Brain microvascular endothelial cell (primary cell): Measurements from ENCODE around the gene SPATA22.

Source experiments
- DNase-seq: peaks from one replicate; pipeline ENCODE4 v3.0.0-alpha.2; 2020
- H3K27ac ChIP-seq: fragments of 250-450 bp; sonication (Bioruptor Pico); 2 replicates; pipeline ENCODE4 v1.5.1; 2020; ENCODE audit warnings: mild to moderate bottlenecking, moderate library complexity
- H3K27me3 ChIP-seq: fragments of 250-450 bp; sonication (Bioruptor Pico); replicated peaks from 2 replicates; pipeline ENCODE4 v1.5.1; 2020; ENCODE audit warnings: mild to moderate bottlenecking
- H3K36me3 ChIP-seq: fragments of 250-450 bp; sonication (Bioruptor Pico); replicated peaks from 2 replicates; pipeline ENCODE4 v1.5.1; 2020; ENCODE audit warnings: mild to moderate bottlenecking
- H3K4me3 ChIP-seq: 2 replicates; pipeline ENCODE4 v1.5.1; 2011; ENCODE audit warnings: low read depth, mild to moderate bottlenecking, control low read depth, low read length, moderate library complexity
- CTCF ChIP-seq: IDR thresholded peaks from 2 replicates; pipeline ENCODE4 v1.5.1; 2011; ENCODE audit warnings: low read depth, mild to moderate bottlenecking, moderate library complexity, low read length, control low read depth, inconsistent platforms; ENCODE audit errors: missing control alignments
- in situ Hi-C: cut with HindIII; loops from 2 replicates; pipeline ENCODE4 v1.10.0; 2017; ENCODE audit warnings: low sequenced_read_pairs, low pct_ligation_motif_present

Gene SPATA22

GRCh38 chr17:3511852-3512504 is 40.4 kb upstream of the SPATA22 start:
- Histone ChIP-seq H3K27ac (no peak overlapping the region), H3K36me3 (no peaks in the 10 kb centered on the region), H3K4me3 (no peak overlapping the region), H3K27me3 (no peaks in the 10 kb centered on the region)
- no peak for DNase-seq
- in situ Hi-C loops: no loop called here
- no peak for TF ChIP-seq CTCF

GRCh38 chr17:3510090-3510489 is 38.5 kb upstream of the SPATA22 start:
- DNase-seq: no peak
- H3K4me3 ChIP-seq: no peak overlapping the region
- no peak for TF ChIP-seq CTCF
- no peak overlapping the region for H3K27ac ChIP-seq
- no peaks in the 10 kb centered on the region for H3K27me3 ChIP-seq
- no peaks in the 10 kb centered on the region for H3K36me3 ChIP-seq
- in situ Hi-C loops: no loop called here

- in situ Hi-C loops: no loop called here
- no peak for TF ChIP-seq CTCF
- no peaks in the 10 kb centered on the region for H3K27me3 ChIP-seq
Observed at GRCh38 chr17:3507869-3508268, 36.2 kb upstream of the SPATA22 start.

GRCh38 chr17:3507071-3507470 is 35.5 kb upstream of the SPATA22 start:
- TF ChIP-seq CTCF: no peak

More at GRCh38 chr17:3507869-3508268, 36.2 kb upstream of the SPATA22 start:
- no peak for DNase-seq
- Histone ChIP-seq H3K4me3 (no peak overlapping the region), H3K27ac (no peak overlapping the region), H3K36me3 (no peaks in the 10 kb centered on the region)

GRCh38 chr17:3506054-3506453 is 34.4 kb upstream of the SPATA22 start:
- no peak overlapping the region for H3K27ac ChIP-seq
- TF ChIP-seq CTCF: no peak
- in situ Hi-C loops: no loop called here
- H3K27me3 ChIP-seq: no peaks in the 10 kb centered on the region
- no peaks in the 10 kb centered on the region for H3K36me3 ChIP-seq
- no peak overlapping the region for H3K4me3 ChIP-seq
- DNase-seq: no peak

More at GRCh38 chr17:3507071-3507470, 35.5 kb upstream of the SPATA22 start:
- Histone ChIP-seq H3K36me3 (no peaks in the 10 kb centered on the region), H3K27me3 (no peaks in the 10 kb centered on the region), H3K4me3 (no peak overlapping the region), H3K27ac (no peak overlapping the region)
- in situ Hi-C loops: no loop called here
- DNase-seq: no peak

- Histone ChIP-seq H3K4me3 (no peak overlapping the region), H3K27ac (no peak overlapping the region), H3K36me3 (no peaks in the 10 kb centered on the region), H3K27me3 (no peaks in the 10 kb centered on the region)
- TF ChIP-seq CTCF: no peak
- DNase-seq: no peak
- in situ Hi-C loops: no loop called here
Observed at GRCh38 chr17:3505008-3505407, 33.4 kb upstream of the SPATA22 start.
